H9 (cell line): ENCODE measurements around the gene CUEDC1. TPM values are rescaled to one million over a fixed set of nuclear protein-coding genes. Genes with fewer than 3 reads are reported as not detected.

Source experiments
- DNase-seq: peaks from one replicate; pipeline ENCODE4 v3.0.0-alpha.2; 2017
- H2AFZ ChIP-seq: one replicate; pipeline ENCODE4 v1.6.1; 2013; ENCODE audit warnings: mild to moderate bottlenecking, low read length, control low read depth, moderate library complexity
- H2AK5ac ChIP-seq: 2 replicates; pipeline ENCODE4 v1.6.1; 2013; ENCODE audit warnings: low read length, control low read depth, mixed read lengths; ENCODE audit not compliant: insufficient read length
- H2BK120ac ChIP-seq: one replicate; pipeline ENCODE4 v1.6.1; 2013; ENCODE audit warnings: low read depth, mild to moderate bottlenecking, low read length, control low read depth, inconsistent platforms; ENCODE audit not compliant: poor library complexity, severe bottlenecking
- H2BK12ac ChIP-seq: 2 replicates; pipeline ENCODE4 v1.6.1; 2013; ENCODE audit warnings: low read length, control low read depth, mixed read lengths, low read depth; ENCODE audit not compliant: insufficient read length
- H2BK15ac ChIP-seq: 2 replicates; pipeline ENCODE4 v1.6.1; 2013; ENCODE audit warnings: low read depth, low read length, control low read depth
- H2BK20ac ChIP-seq: one replicate; pipeline ENCODE4 v1.6.1; 2013; ENCODE audit warnings: low read depth, mild to moderate bottlenecking, low read length, control low read depth, inconsistent platforms; ENCODE audit not compliant: poor library complexity, severe bottlenecking
- H2BK5ac ChIP-seq: 2 replicates; pipeline ENCODE4 v1.6.1; 2013; ENCODE audit warnings: low read length, control low read depth, mixed read lengths; ENCODE audit not compliant: insufficient read length
- H3K14ac ChIP-seq: 2 replicates; pipeline ENCODE4 v1.6.1; 2013; ENCODE audit warnings: low read length, control low read depth; ENCODE audit not compliant: insufficient read depth
- H3K18ac ChIP-seq: 2 replicates; pipeline ENCODE4 v1.6.1; 2013; ENCODE audit warnings: low read depth, mild to moderate bottlenecking, mixed read lengths, low read length, control low read depth; ENCODE audit not compliant: insufficient read length
- H3K23ac ChIP-seq: 2 replicates; pipeline ENCODE4 v1.6.1; 2013; ENCODE audit warnings: low read length, control low read depth, mixed read lengths, low read depth; ENCODE audit not compliant: insufficient read length
- H3K23me2 ChIP-seq: 2 replicates; pipeline ENCODE4 v1.6.1; 2013; ENCODE audit warnings: low read depth, mild to moderate bottlenecking, mixed read lengths, low read length, control low read depth; ENCODE audit not compliant: insufficient read length, poor library complexity, severe bottlenecking
- H3K27ac ChIP-seq: 2 replicates; pipeline ENCODE4 v1.5.1; 2013; ENCODE audit warnings: low read length, control low read depth, mixed read lengths, low read depth; ENCODE audit not compliant: insufficient read length
- H3K27me3 ChIP-seq: 2 replicates; pipeline ENCODE4 v1.6.1; 2013; ENCODE audit warnings: low read length, control low read depth, inconsistent platforms; ENCODE audit not compliant: insufficient read depth
- H3K4ac ChIP-seq: 2 replicates; pipeline ENCODE4 v1.6.1; 2013; ENCODE audit warnings: low read depth, mild to moderate bottlenecking, control low read depth, inconsistent platforms, low read length, moderate library complexity
- H3K4me1 ChIP-seq: 2 replicates; pipeline ENCODE4 v1.6.1; 2013; ENCODE audit warnings: low read length, control low read depth, inconsistent platforms; ENCODE audit not compliant: insufficient read depth
- H3K4me2 ChIP-seq: 2 replicates; pipeline ENCODE4 v1.6.1; 2013; ENCODE audit warnings: low read length, control low read depth, mixed read lengths; ENCODE audit not compliant: insufficient read length, insufficient read depth
- H3K56ac ChIP-seq: 2 replicates; pipeline ENCODE4 v1.6.1; 2013; ENCODE audit warnings: low read depth, mild to moderate bottlenecking, mixed read lengths, low read length, control low read depth; ENCODE audit not compliant: insufficient read length
- H3K79me1 ChIP-seq: 2 replicates; pipeline ENCODE4 v1.6.1; 2013; ENCODE audit warnings: low read depth, mild to moderate bottlenecking, moderate library complexity, low read length, control low read depth, inconsistent platforms; ENCODE audit not compliant: insufficient read depth, poor library complexity, severe bottlenecking
- H3K79me2 ChIP-seq: 2 replicates; pipeline ENCODE4 v1.6.1; 2013; ENCODE audit warnings: low read length, control low read depth, inconsistent platforms; ENCODE audit not compliant: insufficient read depth
- H3K9ac ChIP-seq: 2 replicates; pipeline ENCODE4 v1.6.1; 2013; ENCODE audit warnings: low read length, control low read depth, mixed read lengths; ENCODE audit not compliant: insufficient read length; ENCODE audit errors: extremely low read depth
- H3K9me3 ChIP-seq: one replicate; pipeline ENCODE4 v1.6.1; 2013; ENCODE audit warnings: low read depth, low read length, inconsistent platforms; ENCODE audit not compliant: control insufficient read depth
- H3T11ph ChIP-seq: one replicate; pipeline ENCODE4 v1.6.1; 2013; ENCODE audit warnings: mild to moderate bottlenecking, low read length, control low read depth, inconsistent platforms
- H4K20me1 ChIP-seq: one replicate; pipeline ENCODE4 v1.6.1; 2013; ENCODE audit not compliant: control insufficient read depth, insufficient read length, insufficient read depth
- H4K5ac ChIP-seq: 2 replicates; pipeline ENCODE4 v1.6.1; 2013; ENCODE audit warnings: low read depth, mild to moderate bottlenecking, mixed read lengths, low read length, control low read depth; ENCODE audit not compliant: insufficient read length
- H4K8ac ChIP-seq: replicated peaks from 2 replicates; pipeline ENCODE4 v1.6.1; 2013; ENCODE audit warnings: low read length, control low read depth, mixed read lengths, low read depth; ENCODE audit not compliant: insufficient read length
- H4K91ac ChIP-seq: 2 replicates; pipeline ENCODE4 v1.6.1; 2013; ENCODE audit warnings: low read depth, mild to moderate bottlenecking, moderate library complexity, mixed read lengths, low read length, control low read depth; ENCODE audit not compliant: insufficient read length
- H3K27ac Mint-ChIP-seq, 3 experiments: 2 replicates in 2 of 3; 3 replicates in 1 of 3; pipeline ENCODE4 v1.8.0; 2020 to 2021; ENCODE audit warnings: mixed read lengths in 3 of 3, mild to moderate bottlenecking in 1 of 3, moderate library complexity in 1 of 3
- H3K27me3 Mint-ChIP-seq: 2 replicates; pipeline ENCODE4 v1.8.0; 2021; ENCODE audit warnings: low read depth, mild to moderate bottlenecking, moderate library complexity, mixed read lengths
- H3K36me3 Mint-ChIP-seq, 3 experiments: 2 replicates in 2 of 3; 3 replicates in 1 of 3; pipeline ENCODE4 v1.8.0; 2020 to 2021; ENCODE audit warnings: low read depth in 3 of 3, mixed read lengths in 3 of 3; ENCODE audit not compliant: insufficient read depth in 1 of 3
- H3K4me1 Mint-ChIP-seq, 2 experiments: 2 replicates each; pipeline ENCODE4 v1.8.0; 2020; ENCODE audit warnings: mixed read lengths in 2 of 2
- H3K4me3 Mint-ChIP-seq, 2 experiments: 2 replicates in 1 of 2; 3 replicates in 1 of 2; pipeline ENCODE4 v1.8.0; 2020 to 2021; ENCODE audit warnings: mild to moderate bottlenecking in 2 of 2, mixed read lengths in 2 of 2, moderate library complexity in 1 of 2
- H3K9me3 Mint-ChIP-seq, 2 experiments: 2 replicates in 1 of 2; 3 replicates in 1 of 2; pipeline ENCODE4 v1.8.0; 2020; ENCODE audit warnings: mild to moderate bottlenecking in 2 of 2, mixed read lengths in 2 of 2, moderate library complexity in 1 of 2
- CTCF ChIP-seq: fragments of 200-600 bp; sonication (generic); conservative IDR thresholded peaks from 3 replicates; pipeline ENCODE4 v1.8.0; 2021; ENCODE audit warnings: antibody characterized with exemption, mild to moderate bottlenecking
- WGBS: extraction: QIAGEN DNeasy Blood & Tissue Kit; methylation state at CpG from one replicate; pipeline ENCODE4 v1.1.7; 2013; ENCODE audit warnings: missing lambda C conversion rate, low lambda C conversion rate, mixed read lengths; ENCODE audit not compliant: insufficient read length; ENCODE audit errors: extremely low coverage; 5-methylcytosine and 5-hydroxymethylcytosine counted together
- total RNA-seq: library from RNA; stranded (reverse); gene quantifications from 2 replicates; pipeline ENCODE4 v1.2.1, GENCODE V29; 2021

The CUEDC1 gene
- total RNA-seq, 1 experiment from 2014 or later: 7.3 TPM

- Histone ChIP-seq H3K23ac (no peak overlapping the region), H2AK5ac (no peak overlapping the region), H3K23me2 (no peaks in the 10 kb centered on the region), H3K18ac (no peak overlapping the region), H4K20me1 (no peaks in the 10 kb centered on the region), H3K4me1 (no peaks in the 10 kb centered on the region), H4K91ac (no peak overlapping the region), H3K79me2 (no peaks in the 10 kb centered on the region), H3K27me3 (no peaks in the 10 kb centered on the region), H2AFZ (no peak overlapping the region), H3K27ac (no peak overlapping the region), H3K79me1 (no peaks in the 10 kb centered on the region), H3K9me3 (no peaks in the 10 kb centered on the region), H2BK5ac (no peak overlapping the region), H4K5ac (no peak overlapping the region), H3K9ac (no peak overlapping the region), H2BK15ac (no peak overlapping the region), H3T11ph (no peak overlapping the region), H4K8ac (no peak overlapping the region), H3K56ac (no peak overlapping the region), H3K14ac (no peak overlapping the region), H2BK20ac (no peak overlapping the region), H3K4ac (no peak overlapping the region), H3K4me2 (no peak overlapping the region), H2BK120ac (no peak overlapping the region), H2BK12ac (no peak overlapping the region)
- WGBS: no CpG with 5 or more reads among the region's 3 CpGs
- H3K9me3 Mint-ChIP-seq: no peaks in the 10 kb centered on the region
- no peaks in the 10 kb centered on the region for H3K27me3 Mint-ChIP-seq
- no peak for DNase-seq
- H3K27ac Mint-ChIP-seq: no peak overlapping the region; a peak in 1 of 7 replicates
- H3K36me3 Mint-ChIP-seq: peaks cover 28 to 82% (median 80%) of the 10 kb centered on the region in 3 experiments; a peak in 6 of 7 replicates
- H3K4me3 Mint-ChIP-seq: no peak overlapping the region
- H3K4me1 Mint-ChIP-seq: no peaks in the 10 kb centered on the region
- no peak for TF ChIP-seq CTCF
These were observed 21.4 kb upstream of the CUEDC1 start for GRCh38 chr17:57976594-57976993.
